Measurements from ENCODE around the gene SEC62. TPM values are rescaled to one million over a fixed set of nuclear protein-coding genes. Genes with fewer than 3 reads are reported as not detected.
A peak's percentile ranks its signal among the peaks of the same experiment; 100 is the strongest.

SEC62 gene
- polyA plus RNA-seq, 1 donor from 2014 or later = 41.9 TPM

DNA sequence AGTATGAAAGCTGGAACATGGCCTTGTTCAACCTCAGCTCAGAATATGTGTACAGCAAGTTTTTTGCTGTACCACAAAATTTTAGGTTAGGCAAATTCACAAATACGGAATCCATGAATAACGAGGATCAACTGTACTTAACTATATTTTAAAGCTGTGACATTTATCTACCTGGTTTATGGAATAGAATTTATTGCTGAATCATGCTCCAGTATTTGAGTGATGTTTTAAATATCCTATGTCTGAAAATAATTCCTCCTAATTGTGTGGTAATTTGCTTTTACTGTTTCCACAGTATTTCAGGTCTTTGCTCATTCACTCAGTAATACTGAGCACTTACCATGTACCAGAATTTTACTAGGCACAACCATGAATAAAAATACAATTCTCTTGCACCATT, 29.5 kb downstream of the SEC62 start:
- no peak overlapping the region for H2AFZ ChIP-seq (ENCODE audit: low read depth, low read length)
- no peak for TF ChIP-seq EP300 (conservative IDR thresholded peaks at IDR 0.05; ENCODE audit: poor library complexity, severe bottlenecking)
- H4K20me1 ChIP-seq (ENCODE audit: insufficient read depth) = no peaks in the 10 kb centered on the region
- H3F3A ChIP-seq (ENCODE audit: insufficient read depth, low read length, poor library complexity, severe bottlenecking) = no peaks in the 10 kb centered on the region
- no peaks in the 10 kb centered on the region for H3K27me3 ChIP-seq (ENCODE audit: insufficient read depth, low read depth, low read length)
- H3K9me2 ChIP-seq (ENCODE audit: insufficient read depth, low read length) = no peaks in the 10 kb centered on the region
- no peaks in the 10 kb centered on the region for H3K9me3 ChIP-seq (ENCODE audit: low read length)
- no peak overlapping the region for H3K27ac ChIP-seq (ENCODE audit: low read length)
- peaks cover 12% of the 10 kb centered on the region for H3K36me3 ChIP-seq (ENCODE audit: insufficient read depth, low read length)
- no peak overlapping the region for H3K9ac ChIP-seq (ENCODE audit: low read length)
- H3K4me3 ChIP-seq (ENCODE audit: low read length) = no peak overlapping the region
- no peaks in the 10 kb centered on the region for H3K79me2 ChIP-seq (replicated peaks; ENCODE audit: insufficient read depth, low read length)
- H3K4me2 ChIP-seq (ENCODE audit: low read length) = no peak overlapping the region

DNA sequence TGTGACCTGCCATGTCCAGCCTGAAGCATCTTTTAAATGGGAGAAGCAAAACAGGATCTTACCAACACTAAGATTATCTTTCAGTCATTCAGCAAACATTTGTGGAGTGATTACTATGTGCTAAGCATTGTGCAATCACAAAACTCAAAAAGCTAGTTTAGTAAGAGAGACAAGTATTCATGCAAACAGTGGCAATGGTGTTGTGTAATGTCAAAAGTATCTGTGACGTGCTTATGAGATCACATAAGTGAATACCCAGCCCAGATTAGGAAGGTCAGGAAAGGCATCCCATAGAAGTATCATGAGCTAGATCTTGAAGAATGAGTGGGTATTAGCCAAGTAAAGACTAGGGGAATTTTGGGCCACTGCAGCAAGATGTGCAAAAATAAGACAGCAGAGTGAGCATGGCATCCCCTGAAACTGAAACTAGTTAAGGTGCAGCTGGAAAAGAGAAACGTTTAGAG, 32.1 kb downstream of the SEC62 start:
- no peak overlapping the region for H3K4me3 ChIP-seq (ENCODE audit: low read length)
- no peaks in the 10 kb centered on the region for H3K9me3 ChIP-seq (ENCODE audit: low read length)
- H3K9ac ChIP-seq (ENCODE audit: low read length) = no peak overlapping the region
- H3K9me2 ChIP-seq (ENCODE audit: insufficient read depth, low read length) = no peaks in the 10 kb centered on the region
- H3K27me3 ChIP-seq (ENCODE audit: insufficient read depth, low read depth, low read length) = no peaks in the 10 kb centered on the region
- H2AFZ ChIP-seq (ENCODE audit: low read depth, low read length) = no peak overlapping the region
- no peaks in the 10 kb centered on the region for H4K20me1 ChIP-seq (ENCODE audit: insufficient read depth)
- H3K36me3 ChIP-seq (ENCODE audit: insufficient read depth, low read length) = peaks cover 7% of the 10 kb centered on the region
- no peaks in the 10 kb centered on the region for H3K79me2 ChIP-seq (replicated peaks; ENCODE audit: insufficient read depth, low read length)
- no peak overlapping the region for H3K4me2 ChIP-seq (ENCODE audit: low read length)
- no peaks in the 10 kb centered on the region for H3F3A ChIP-seq (ENCODE audit: insufficient read depth, low read length, poor library complexity, severe bottlenecking)
- no peak overlapping the region for H3K27ac ChIP-seq (ENCODE audit: low read length)
- TF ChIP-seq, protein P1, sequence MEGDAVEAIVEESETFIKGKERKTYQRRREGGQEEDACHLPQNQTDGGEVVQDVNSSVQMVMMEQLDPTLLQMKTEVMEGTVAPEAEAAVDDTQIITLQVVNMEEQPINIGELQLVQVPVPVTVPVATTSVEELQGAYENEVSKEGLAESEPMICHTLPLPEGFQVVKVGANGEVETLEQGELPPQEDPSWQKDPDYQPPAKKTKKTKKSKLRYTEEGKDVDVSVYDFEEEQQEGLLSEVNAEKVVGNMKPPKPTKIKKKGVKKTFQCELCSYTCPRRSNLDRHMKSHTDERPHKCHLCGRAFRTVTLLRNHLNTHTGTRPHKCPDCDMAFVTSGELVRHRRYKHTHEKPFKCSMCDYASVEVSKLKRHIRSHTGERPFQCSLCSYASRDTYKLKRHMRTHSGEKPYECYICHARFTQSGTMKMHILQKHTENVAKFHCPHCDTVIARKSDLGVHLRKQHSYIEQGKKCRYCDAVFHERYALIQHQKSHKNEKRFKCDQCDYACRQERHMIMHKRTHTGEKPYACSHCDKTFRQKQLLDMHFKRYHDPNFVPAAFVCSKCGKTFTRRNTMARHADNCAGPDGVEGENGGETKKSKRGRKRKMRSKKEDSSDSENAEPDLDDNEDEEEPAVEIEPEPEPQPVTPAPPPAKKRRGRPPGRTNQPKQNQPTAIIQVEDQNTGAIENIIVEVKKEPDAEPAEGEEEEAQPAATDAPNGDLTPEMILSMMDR (IDR thresholded peaks at IDR 0.05; ENCODE audit: poor library complexity, severe bottlenecking) = no peak
- TF ChIP-seq EZH2 (IDR thresholded peaks at IDR 0.05; ENCODE audit: borderline replicate concordance, insufficient read depth, low read length, poor library complexity, severe bottlenecking) = no peak
- no peak for TF ChIP-seq TAF1 (IDR thresholded peaks at IDR 0.05; ENCODE audit: low read depth)
- no peak for TF ChIP-seq MXI1 (conservative IDR thresholded peaks at IDR 0.05; ENCODE audit: poor library complexity, severe bottlenecking)
- TF ChIP-seq RAD21 (conservative IDR thresholded peaks at IDR 0.05) = no peak
- no peak for TF ChIP-seq EP300 (conservative IDR thresholded peaks at IDR 0.05; ENCODE audit: poor library complexity, severe bottlenecking)
- TF ChIP-seq POLR2AphosphoS5 (IDR thresholded peaks at IDR 0.05) = no peak
- no peak for TF ChIP-seq SMC3 (conservative IDR thresholded peaks at IDR 0.05; ENCODE audit: poor library complexity)
- TF ChIP-seq, protein P2, sequence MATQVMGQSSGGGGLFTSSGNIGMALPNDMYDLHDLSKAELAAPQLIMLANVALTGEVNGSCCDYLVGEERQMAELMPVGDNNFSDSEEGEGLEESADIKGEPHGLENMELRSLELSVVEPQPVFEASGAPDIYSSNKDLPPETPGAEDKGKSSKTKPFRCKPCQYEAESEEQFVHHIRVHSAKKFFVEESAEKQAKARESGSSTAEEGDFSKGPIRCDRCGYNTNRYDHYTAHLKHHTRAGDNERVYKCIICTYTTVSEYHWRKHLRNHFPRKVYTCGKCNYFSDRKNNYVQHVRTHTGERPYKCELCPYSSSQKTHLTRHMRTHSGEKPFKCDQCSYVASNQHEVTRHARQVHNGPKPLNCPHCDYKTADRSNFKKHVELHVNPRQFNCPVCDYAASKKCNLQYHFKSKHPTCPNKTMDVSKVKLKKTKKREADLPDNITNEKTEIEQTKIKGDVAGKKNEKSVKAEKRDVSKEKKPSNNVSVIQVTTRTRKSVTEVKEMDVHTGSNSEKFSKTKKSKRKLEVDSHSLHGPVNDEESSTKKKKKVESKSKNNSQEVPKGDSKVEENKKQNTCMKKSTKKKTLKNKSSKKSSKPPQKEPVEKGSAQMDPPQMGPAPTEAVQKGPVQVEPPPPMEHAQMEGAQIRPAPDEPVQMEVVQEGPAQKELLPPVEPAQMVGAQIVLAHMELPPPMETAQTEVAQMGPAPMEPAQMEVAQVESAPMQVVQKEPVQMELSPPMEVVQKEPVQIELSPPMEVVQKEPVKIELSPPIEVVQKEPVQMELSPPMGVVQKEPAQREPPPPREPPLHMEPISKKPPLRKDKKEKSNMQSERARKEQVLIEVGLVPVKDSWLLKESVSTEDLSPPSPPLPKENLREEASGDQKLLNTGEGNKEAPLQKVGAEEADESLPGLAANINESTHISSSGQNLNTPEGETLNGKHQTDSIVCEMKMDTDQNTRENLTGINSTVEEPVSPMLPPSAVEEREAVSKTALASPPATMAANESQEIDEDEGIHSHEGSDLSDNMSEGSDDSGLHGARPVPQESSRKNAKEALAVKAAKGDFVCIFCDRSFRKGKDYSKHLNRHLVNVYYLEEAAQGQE (IDR thresholded peaks at IDR 0.05; ENCODE audit: borderline replicate concordance) = no peak

DNA sequence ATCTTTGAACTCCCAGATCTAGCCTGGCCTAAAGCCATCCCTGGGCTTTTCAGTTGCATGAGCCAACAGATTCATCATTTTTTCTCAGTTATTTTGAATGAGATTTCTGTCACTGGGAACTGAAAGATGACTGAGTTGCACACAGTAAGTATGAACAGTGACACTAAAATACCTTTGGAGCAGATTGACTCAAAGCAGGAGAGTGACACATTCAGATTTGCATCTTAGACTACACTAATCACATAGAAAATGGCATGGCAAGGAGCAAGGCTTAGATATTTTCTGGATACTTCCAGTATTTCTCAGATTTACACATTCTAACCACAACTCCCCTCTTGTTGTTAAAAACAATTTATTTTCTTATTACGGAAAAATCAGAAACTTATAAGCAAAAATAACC, 32.8 kb downstream of the SEC62 start:
- Histone ChIP-seq H3K27me3 (ENCODE audit: insufficient read depth, low read depth, low read length) (no peaks in the 10 kb centered on the region), H3K79me2 (replicated peaks; ENCODE audit: insufficient read depth, low read length) (no peaks in the 10 kb centered on the region), H3K9me2 (ENCODE audit: insufficient read depth, low read length) (no peaks in the 10 kb centered on the region), H3K36me3 (ENCODE audit: insufficient read depth, low read length) (peaks cover 7% of the 10 kb centered on the region), H3K27ac (ENCODE audit: low read length) (peak overlapping the region; percentile 47), H3K9me3 (ENCODE audit: low read length) (no peaks in the 10 kb centered on the region), H3K9ac (ENCODE audit: low read length) (no peak overlapping the region), H3K4me2 (ENCODE audit: low read length) (no peak overlapping the region), H3F3A (ENCODE audit: insufficient read depth, low read length, poor library complexity, severe bottlenecking) (no peaks in the 10 kb centered on the region), H3K4me3 (ENCODE audit: low read length) (no peak overlapping the region), H2AFZ (ENCODE audit: low read depth, low read length) (no peak overlapping the region), H4K20me1 (ENCODE audit: insufficient read depth) (no peaks in the 10 kb centered on the region)
- peak; percentile 14 for TF ChIP-seq POLR2AphosphoS5 (IDR thresholded peaks at IDR 0.05)
- TF ChIP-seq MXI1 (conservative IDR thresholded peaks at IDR 0.05; ENCODE audit: poor library complexity, severe bottlenecking) = no peak
- TF ChIP-seq EP300 (conservative IDR thresholded peaks at IDR 0.05; ENCODE audit: poor library complexity, severe bottlenecking) = peak; percentile 44

All from neural cell (in vitro differentiated cells).